HepG2 (cell line): ENCODE data around the gene DACT2. TPM values are rescaled to one million over a fixed set of nuclear protein-coding genes. Genes with fewer than 3 reads are reported as not detected.
A peak's percentile ranks its signal among the peaks of the same experiment; 100 is the strongest.

Source experiments
- EP300 ChIP-seq, 3 experiments: sonication (generic) in 1 of 3; formaldehyde crosslinking in 1 of 3; IDR thresholded peaks; 2 replicates each; pipeline versions ENCODE4 v1.5.1 to v1.6.1; 2011 to 2020; ENCODE audit warnings: low read depth in 2 of 3, low read length in 2 of 3, borderline replicate concordance in 1 of 3, improper control_type of control experiment in 1 of 3, mild to moderate bottlenecking in 1 of 3, missing genetic modification reagents in 1 of 3, moderate library complexity in 1 of 3
- FOSL2 ChIP-seq: sonication (generic); formaldehyde crosslinking; IDR thresholded peaks from 2 replicates; pipeline ENCODE4 v1.4.0; 2020; ENCODE audit warnings: missing genetic modification reagents
- KDM1A ChIP-seq: IDR thresholded peaks from 2 replicates; pipeline ENCODE4 v1.6.1; 2016; ENCODE audit warnings: missing compliant biosample characterization
- RFX5 ChIP-seq: IDR thresholded peaks from 2 replicates; pipeline ENCODE4 v1.6.1; 2011; ENCODE audit warnings: low read depth, low read length, improper control_type of control experiment
- SALL2 ChIP-seq: sonication (generic); formaldehyde crosslinking; IDR thresholded peaks from 2 replicates; pipeline ENCODE4 v1.8.1; 2023; ENCODE audit warnings: mild to moderate bottlenecking, missing genetic modification reagents, inconsistent platforms
- SP4 ChIP-seq: sonication (generic); formaldehyde crosslinking; IDR thresholded peaks from 2 replicates; pipeline ENCODE4 v1.8.1; 2023; ENCODE audit warnings: mild to moderate bottlenecking, missing genetic modification reagents
- TBL1XR1 ChIP-seq: fragments of 150-350 bp; IDR thresholded peaks from 2 replicates; pipeline ENCODE4 v1.6.1; 2014; ENCODE audit warnings: borderline replicate concordance, low read length; ENCODE audit not compliant: partially characterized antibody
- ZBTB1 ChIP-seq: sonication (generic); formaldehyde crosslinking; IDR thresholded peaks from 2 replicates; pipeline ENCODE4 v1.4.0; 2020; ENCODE audit warnings: missing genetic modification reagents, borderline replicate concordance
- ZBTB7B ChIP-seq: sonication (generic); formaldehyde crosslinking; IDR thresholded peaks from 2 replicates; pipeline ENCODE4 v1.4.0; 2020; ENCODE audit warnings: missing genetic modification reagents
- ZNF225 ChIP-seq: sonication (generic); formaldehyde crosslinking; IDR thresholded peaks from 2 replicates; pipeline ENCODE4 v1.4.0; 2020; ENCODE audit warnings: mild to moderate bottlenecking, missing genetic modification reagents
- ZNF441 ChIP-seq: sonication (generic); formaldehyde crosslinking; IDR thresholded peaks from 2 replicates; pipeline ENCODE4 v1.7.0; 2021; ENCODE audit warnings: missing genetic modification reagents, borderline replicate concordance
- ZNF512 ChIP-seq: sonication (generic); formaldehyde crosslinking; IDR thresholded peaks from 2 replicates; pipeline ENCODE4 v1.4.0; 2020; ENCODE audit warnings: mild to moderate bottlenecking, missing genetic modification reagents
- polyA plus RNA-seq, 8 experiments: library from polyadenylated mRNA; depleted of rRNA in 3 of 8; stranded (reverse) in 7 of 8; unstranded in 1 of 8; fragments of >200 nt; fragmentation: Illumina TruSeq in 4 of 8; extraction: Trizol in 4 of 8; gene quantifications; 2 replicates each; pipeline versions ENCODE4 v1.2.1 to v1.2.3, GENCODE V29; 2011 to 2016; ENCODE audit warnings: low read depth in 4 of 8, missing spikeins in 1 of 8, mixed read lengths in 1 of 8; ENCODE audit not compliant: insufficient read depth in 1 of 8
- total RNA-seq, 5 experiments: library from RNA; depleted of rRNA; stranded (reverse); fragments of >200 nt; fragmentation: Illumina TruSeq; extraction: Trizol; gene quantifications; 2 replicates each; pipeline ENCODE4 v1.2.3, GENCODE V29; 2016; ENCODE audit warnings: low read depth in 1 of 5
- TF ChIP-seq, protein P1 (sequence below): sonication (generic); formaldehyde crosslinking; IDR thresholded peaks from 2 replicates; pipeline ENCODE4 v1.8.0; 2022; ENCODE audit warnings: mild to moderate bottlenecking, missing genetic modification reagents, borderline replicate concordance
- TF ChIP-seq, protein P2 (sequence below): IDR thresholded peaks from 2 replicates; pipeline ENCODE4 v1.6.1; 2016; ENCODE audit warnings: missing compliant biosample characterization, missing genetic modification reagents, borderline replicate concordance

Gene DACT2
- total and polyA plus RNA-seq, 2 of the 13 experiments (the other 11 are each of a cell fraction or from before 2014, with no cell fraction given): 0.15 TPM; not detected in 1

DNA sequence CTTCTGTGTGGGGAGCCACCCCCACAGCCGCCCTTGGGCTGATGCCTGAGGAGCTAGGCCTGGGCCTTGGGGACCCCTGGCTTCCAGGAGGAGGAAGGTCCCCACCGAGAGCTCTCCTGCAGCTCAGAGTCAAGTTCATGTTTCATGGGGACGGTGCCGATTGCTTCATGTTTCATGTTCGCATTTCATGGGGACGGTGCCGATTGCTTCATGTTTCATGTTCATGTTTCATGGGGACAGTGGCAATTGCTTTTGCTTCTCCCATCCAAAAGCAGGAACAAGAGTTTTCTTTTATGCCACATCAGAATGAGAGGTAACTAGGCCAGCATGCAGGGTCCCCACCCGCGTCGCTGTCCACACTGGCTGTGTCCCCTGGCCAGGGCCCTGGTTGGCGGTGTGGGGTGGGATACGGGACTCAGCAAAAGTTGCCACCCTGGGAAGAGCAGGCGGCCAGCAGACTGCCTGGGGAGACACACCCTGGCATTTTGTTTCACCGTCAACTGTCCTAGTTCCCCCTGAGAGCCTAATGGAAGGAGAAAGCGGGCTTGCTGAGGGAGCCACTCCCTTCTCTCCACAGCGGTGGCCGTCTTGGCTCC, 46.0 kb downstream of the DACT2 start (continued):
- TF ChIP-seq, protein P1, sequence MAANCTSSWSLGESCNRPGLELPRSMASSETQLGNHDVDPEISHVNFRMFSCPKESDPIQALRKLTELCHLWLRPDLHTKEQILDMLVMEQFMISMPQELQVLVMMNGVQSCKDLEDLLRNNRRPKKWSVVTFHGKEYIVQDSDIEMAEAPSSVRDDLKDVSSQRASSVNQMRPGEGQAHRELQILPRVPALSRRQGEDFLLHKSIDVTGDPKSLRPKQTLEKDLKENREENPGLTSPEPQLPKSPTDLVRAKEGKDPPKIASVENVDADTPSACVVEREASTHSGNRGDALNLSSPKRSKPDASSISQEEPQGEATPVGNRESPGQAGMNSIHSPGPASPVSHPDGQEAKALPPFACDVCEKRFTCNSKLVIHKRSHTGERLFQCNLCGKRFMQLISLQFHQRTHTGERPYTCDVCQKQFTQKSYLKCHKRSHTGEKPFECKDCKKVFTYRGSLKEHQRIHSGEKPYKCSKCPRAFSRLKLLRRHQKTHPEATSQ (CRISPR knock-in tag): no peak
- TF ChIP-seq RFX5: no peak
- TF ChIP-seq SP4 (CRISPR knock-in tag): peak; percentile 24; the same call in 1 of the 2 replicates
- no peak for TF ChIP-seq ZNF441 (CRISPR knock-in tag)
- TF ChIP-seq, protein P2, sequence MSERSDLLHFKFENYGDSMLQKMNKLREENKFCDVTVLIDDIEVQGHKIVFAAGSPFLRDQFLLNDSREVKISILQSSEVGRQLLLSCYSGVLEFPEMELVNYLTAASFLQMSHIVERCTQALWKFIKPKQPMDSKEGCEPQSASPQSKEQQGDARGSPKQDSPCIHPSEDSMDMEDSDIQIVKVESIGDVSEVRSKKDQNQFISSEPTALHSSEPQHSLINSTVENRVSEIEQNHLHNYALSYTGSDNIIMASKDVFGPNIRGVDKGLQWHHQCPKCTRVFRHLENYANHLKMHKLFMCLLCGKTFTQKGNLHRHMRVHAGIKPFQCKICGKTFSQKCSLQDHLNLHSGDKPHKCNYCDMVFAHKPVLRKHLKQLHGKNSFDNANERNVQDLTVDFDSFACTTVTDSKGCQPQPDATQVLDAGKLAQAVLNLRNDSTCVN: no peak
- no peak for TF ChIP-seq FOSL2 (CRISPR knock-in tag)
- TF ChIP-seq ZNF512 (CRISPR knock-in tag): no peak
- peak; percentile 77 for TF ChIP-seq TBL1XR1
- no peak for TF ChIP-seq KDM1A (CRISPR knock-in tag)
- 0 out of 2 replicates have a peak, but pooled peaks have one; percentile 18 for TF ChIP-seq SALL2 (CRISPR knock-in tag)
- peak; percentile 8; the same call in 1 of the 2 replicates for TF ChIP-seq ZBTB7B (CRISPR knock-in tag)
- TF ChIP-seq EP300 (IDR thresholded peaks at IDR 0.05; ENCODE audit: low read depth in 2 of 2, low read length in 2 of 2): no peak
- 0 out of 2 replicates have a peak, but pooled peaks have one; percentile 20 for TF ChIP-seq EP300 (CRISPR knock-in tag; IDR thresholded peaks at IDR 0.05; ENCODE audit: borderline replicate concordance)
- peak; percentile 12; the same call in 1 of the 2 replicates for TF ChIP-seq ZNF225 (CRISPR knock-in tag)
- no peak for TF ChIP-seq ZBTB1 (CRISPR knock-in tag)
